ENCODE measurements around the gene TEX51.

DNA sequence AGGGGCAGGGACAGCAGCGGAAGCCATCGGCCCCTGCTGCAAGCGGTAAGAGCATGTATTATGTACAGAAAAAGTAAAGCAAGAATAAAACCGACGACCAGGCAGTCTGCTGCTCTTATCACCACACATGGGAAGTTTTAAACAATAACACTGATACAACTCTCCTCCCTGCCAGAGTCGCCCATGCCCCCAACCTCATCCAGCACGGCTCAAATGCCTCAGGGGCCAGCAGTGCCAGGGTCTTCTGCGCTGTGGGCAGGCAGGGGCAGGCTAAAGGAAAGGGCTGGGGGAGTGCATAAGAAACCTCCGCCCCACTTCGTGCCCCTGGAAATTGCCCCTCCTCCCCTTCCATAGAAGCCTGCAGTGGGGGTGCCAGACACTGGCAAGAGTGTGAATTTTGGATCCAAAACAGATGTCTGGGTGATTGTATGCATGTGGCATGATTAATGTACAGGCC, 10.1 kb downstream of the TEX51 start:
- TF ChIP-seq, protein P1, sequence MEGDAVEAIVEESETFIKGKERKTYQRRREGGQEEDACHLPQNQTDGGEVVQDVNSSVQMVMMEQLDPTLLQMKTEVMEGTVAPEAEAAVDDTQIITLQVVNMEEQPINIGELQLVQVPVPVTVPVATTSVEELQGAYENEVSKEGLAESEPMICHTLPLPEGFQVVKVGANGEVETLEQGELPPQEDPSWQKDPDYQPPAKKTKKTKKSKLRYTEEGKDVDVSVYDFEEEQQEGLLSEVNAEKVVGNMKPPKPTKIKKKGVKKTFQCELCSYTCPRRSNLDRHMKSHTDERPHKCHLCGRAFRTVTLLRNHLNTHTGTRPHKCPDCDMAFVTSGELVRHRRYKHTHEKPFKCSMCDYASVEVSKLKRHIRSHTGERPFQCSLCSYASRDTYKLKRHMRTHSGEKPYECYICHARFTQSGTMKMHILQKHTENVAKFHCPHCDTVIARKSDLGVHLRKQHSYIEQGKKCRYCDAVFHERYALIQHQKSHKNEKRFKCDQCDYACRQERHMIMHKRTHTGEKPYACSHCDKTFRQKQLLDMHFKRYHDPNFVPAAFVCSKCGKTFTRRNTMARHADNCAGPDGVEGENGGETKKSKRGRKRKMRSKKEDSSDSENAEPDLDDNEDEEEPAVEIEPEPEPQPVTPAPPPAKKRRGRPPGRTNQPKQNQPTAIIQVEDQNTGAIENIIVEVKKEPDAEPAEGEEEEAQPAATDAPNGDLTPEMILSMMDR (conservative IDR thresholded peaks at IDR 0.05): no peak
- TF ChIP-seq ZFX (IDR thresholded peaks at IDR 0.05): no peak

Measured in C4-2B (cell line).